H1 (cell line): ENCODE results near the gene KCNH6. TPM values are rescaled to one million over a fixed set of nuclear protein-coding genes. Genes with fewer than 3 reads are reported as not detected.

Experiments used
- CHD7 ChIP-seq: fragments of 300-600 bp; sonication (generic); IDR thresholded peaks from 2 replicates; pipeline ENCODE4 v1.7.1; 2012; ENCODE audit warnings: low read length, moderate library complexity, mild to moderate bottlenecking, inconsistent platforms; ENCODE audit not compliant: insufficient replicate concordance
- CTBP2 ChIP-seq: IDR thresholded peaks from 2 replicates; pipeline ENCODE4 v1.7.0; 2011; ENCODE audit warnings: borderline replicate concordance, mild to moderate bottlenecking, moderate library complexity, mixed read lengths, low read length; ENCODE audit not compliant: insufficient read depth, insufficient read length
- EP300 ChIP-seq, 2 experiments: IDR thresholded peaks; 1 replicate in 1 of 2; 2 replicates in 1 of 2; pipeline ENCODE4 v1.6.1; 2011 to 2012; ENCODE audit warnings: low read depth in 2 of 2, low read length in 2 of 2, mild to moderate bottlenecking in 2 of 2, borderline replicate concordance in 1 of 2, inconsistent platforms in 1 of 2, moderate library complexity in 1 of 2
- FOSL1 ChIP-seq: IDR thresholded peaks from 2 replicates; pipeline ENCODE4 v1.6.1; 2011; ENCODE audit warnings: mild to moderate bottlenecking, low read depth, low read length, moderate library complexity; ENCODE audit not compliant: insufficient read depth
- KDM4A ChIP-seq: IDR thresholded peaks from one replicate; pipeline ENCODE4 v1.7.1; 2012; ENCODE audit warnings: low read depth, mild to moderate bottlenecking, moderate library complexity, low read length, inconsistent platforms; ENCODE audit not compliant: severe bottlenecking
- SAP30 ChIP-seq: fragments of 300-600 bp; sonication (generic); IDR thresholded peaks from 2 replicates; pipeline ENCODE4 v1.7.1; 2012; ENCODE audit warnings: low read length, moderate library complexity, mild to moderate bottlenecking, inconsistent platforms; ENCODE audit not compliant: insufficient read depth, insufficient replicate concordance
- USF2 ChIP-seq: IDR thresholded peaks from 2 replicates; pipeline ENCODE4 v1.6.1; 2011; ENCODE audit warnings: low read length, improper control_type of control experiment
- polyA plus RNA-seq, 7 experiments: library from polyadenylated mRNA; depleted of rRNA in 3 of 7; stranded (reverse) in 5 of 7; unstranded in 2 of 7; fragments of >200 nt in 5 of 7; fragments of 200-250 nt in 2 of 7; gene quantifications; 1 replicate in 5 of 7; 2 replicates in 1 of 7; 4 replicates in 1 of 7; pipeline versions ENCODE4 v1.2.1 to v1.2.3, GENCODE V29; 2011 to 2013; ENCODE audit warnings: missing spikeins in 2 of 7, mixed read lengths in 2 of 7
- total RNA-seq: library from RNA; stranded (reverse); fragmentation: NEBNext Ultra II Directional; extraction: Animal tissue kit (Norgen Biotek cat#: 25700); gene quantifications from 2 replicates; pipeline ENCODE4 v1.2.1, GENCODE V29; 2021

The KCNH6 gene
- total and polyA plus RNA-seq, 2 of the 8 experiments (the other 6 are each of a cell fraction or from before 2014, with no cell fraction given) = 1.8 to 3.6 TPM

GRCh38 chr17:63480826-63481487 lies 42.2 kb upstream of the KCNH6 start (continued):
- TF ChIP-seq CHD7 (no peak), EP300 (IDR thresholded peaks at IDR 0.05; ENCODE audit: borderline replicate concordance in 1 of 2, low read depth in 2 of 2, low read length in 2 of 2) (no peak), FOSL1 (no peak), SAP30 (no peak), USF2 (no peak), CTBP2 (no peak), KDM4A (no peak)
